HuH-7 (cell line): ENCODE data around the gene CACNA1H.
"Not testable (repeated sequence)": the region's sequence is repeated elsewhere in the genome, so short reads cannot be mapped to it uniquely, and the experiment has no call there.

Experiments
- DNase-seq: peaks from one replicate; pipeline ENCODE4 v3.0.0; 2011; ENCODE audit warnings: low spot score

CACNA1H gene

GRCh38 chr16:1254821-1255220 is 101.9 kb downstream of the CACNA1H start:
- not testable (repeated sequence) for DNase-seq

- not testable (repeated sequence) for DNase-seq
These were observed 102.6 kb downstream of the CACNA1H start, which contains the start of gene TPSD1 for GRCh38 chr16:1255276-1256122. TSS of gene TPSD1 (plus strand) at chr16:1256069. CDS start at chr16:1256281, 212 bp downstream.

- DNase-seq = not testable (repeated sequence)
These were observed 103.5 kb downstream of the CACNA1H start for GRCh38 chr16:1256296-1256873.

- no peak for DNase-seq
These were observed 104.0 kb downstream of the CACNA1H start for GRCh38 chr16:1256874-1257322.

GRCh38 chr16:1257561-1258224 is 104.8 kb downstream of the CACNA1H start:
- no peak for DNase-seq

GRCh38 chr16:1258225-1258600 is 105.3 kb downstream of the CACNA1H start:
- DNase-seq = no peak

- DNase-seq = no peak
These were observed 106.2 kb downstream of the CACNA1H start for GRCh38 chr16:1258906-1259759.

GRCh38 chr16:1259760-1260068 is 106.8 kb downstream of the CACNA1H start:
- no peak for DNase-seq

GRCh38 chr16:1260101-1260680 is 107.3 kb downstream of the CACNA1H start:
- DNase-seq = no peak

GRCh38 chr16:1261131-1261892 is 108.4 kb downstream of the CACNA1H start:
- no peak for DNase-seq

GRCh38 chr16:1262210-1262845 is 109.4 kb downstream of the CACNA1H start:
- DNase-seq = no peak

- DNase-seq = no peak
These were observed 109.9 kb downstream of the CACNA1H start for GRCh38 chr16:1262846-1263221.

GRCh38 chr16:1263591-1264344 is 110.9 kb downstream of the CACNA1H start:
- no peak for DNase-seq

GRCh38 chr16:1264345-1265089 is 111.6 kb downstream of the CACNA1H start:
- DNase-seq = no peak

- DNase-seq = no peak
These were observed 112.3 kb downstream of the CACNA1H start for GRCh38 chr16:1265090-1265630.

GRCh38 chr16:1265826-1266225 is 112.9 kb downstream of the CACNA1H start:
- DNase-seq = no peak

- not testable (repeated sequence) for DNase-seq
These were observed 116.5 kb downstream of the CACNA1H start for GRCh38 chr16:1269418-1269817.

GRCh38 chr16:1271380-1271723 is 118.4 kb downstream of the CACNA1H start:
- DNase-seq = no peak
